ENCODE results near the gene PPP1R15B. TPM values are rescaled to one million over a fixed set of nuclear protein-coding genes. Genes with fewer than 3 reads are reported as not detected.

Gene PPP1R15B
- total RNA-seq, 1 experiment from 2014 or later: 52.5 TPM

GRCh38 chr1:204438628-204439027 is 27.0 kb upstream of the PPP1R15B start:
- no peak for TF ChIP-seq CTCF (conservative IDR thresholded peaks at IDR 0.05; ENCODE audit: low read depth, low read length)
- TF ChIP-seq EZH2 (IDR thresholded peaks at IDR 0.05; ENCODE audit: borderline replicate concordance, low read depth, low read length, poor library complexity, severe bottlenecking): no peak
- intact Hi-C loops (cut with micrococcal nuclease; ENCODE audit: unreplicated experiment): no loop called here
- H3K4me3 ChIP-seq (ENCODE audit: low read depth, low read length, poor library complexity, severe bottlenecking): no peak overlapping the region
- no peaks in the 10 kb centered on the region for H3K27me3 ChIP-seq (replicated peaks; ENCODE audit: insufficient read depth, low read depth, low read length, poor library complexity)
- H3K4me1 ChIP-seq (ENCODE audit: insufficient read depth, low read length, poor library complexity, severe bottlenecking): peaks cover 21% of the 10 kb centered on the region
- H3K36me3 ChIP-seq (ENCODE audit: insufficient read depth, low read length, poor library complexity, severe bottlenecking): peaks cover 16% of the 10 kb centered on the region
- DNase-seq (ENCODE audit: low spot score): no peak
- no peaks in the 10 kb centered on the region for H3K9me3 ChIP-seq (ENCODE audit: low read depth, low read length, poor library complexity, severe bottlenecking)
- no peak overlapping the region for H3K27ac ChIP-seq (ENCODE audit: low read depth, low read length, poor library complexity, severe bottlenecking)
- CTCF ChIA-PET: interaction anchor here (2.6 kb wide), 1 partner anchor 64 kb away, joined by 19 read pairs; no protein-coding TSS in a partner anchor
- BruUV-seq (replicated peaks): no TSS peak
- POLR2A ChIA-PET (ENCODE audit: low non-redundant PET): interaction anchor here (0.5 kb wide), 1 partner anchor 53 kb away, joined by 4 read pairs; no protein-coding TSS in a partner anchor

- H3K36me3 ChIP-seq (ENCODE audit: insufficient read depth, low read length, poor library complexity, severe bottlenecking): peaks cover 12% of the 10 kb centered on the region
- H3K9me3 ChIP-seq (ENCODE audit: low read depth, low read length, poor library complexity, severe bottlenecking): no peaks in the 10 kb centered on the region
- ChIA-PET POLR2A (ENCODE audit: low non-redundant PET) (no interaction called here), CTCF (interaction anchor here (2.6 kb wide), 1 partner anchor 65 kb away, joined by 19 read pairs; no protein-coding TSS in a partner anchor)
- H3K27ac ChIP-seq (ENCODE audit: low read depth, low read length, poor library complexity, severe bottlenecking): no peak overlapping the region
- H3K27me3 ChIP-seq (replicated peaks; ENCODE audit: insufficient read depth, low read depth, low read length, poor library complexity): no peaks in the 10 kb centered on the region
- no TSS peak for BruUV-seq (replicated peaks)
- intact Hi-C loops (cut with micrococcal nuclease; ENCODE audit: unreplicated experiment): no loop called here
- DNase-seq (ENCODE audit: low spot score): no peak
- no peak overlapping the region for H3K4me3 ChIP-seq (ENCODE audit: low read depth, low read length, poor library complexity, severe bottlenecking)
- H3K4me1 ChIP-seq (ENCODE audit: insufficient read depth, low read length, poor library complexity, severe bottlenecking): peaks cover 21% of the 10 kb centered on the region
- no peak for TF ChIP-seq CTCF (conservative IDR thresholded peaks at IDR 0.05; ENCODE audit: low read depth, low read length)
- TF ChIP-seq EZH2 (IDR thresholded peaks at IDR 0.05; ENCODE audit: borderline replicate concordance, low read depth, low read length, poor library complexity, severe bottlenecking): no peak
Measured at GRCh38 chr1:204437796-204438570, 26.4 kb upstream of the PPP1R15B start.

- DNase-seq (ENCODE audit: low spot score): no peak
- H3K36me3 ChIP-seq (ENCODE audit: insufficient read depth, low read length, poor library complexity, severe bottlenecking): peaks cover 16% of the 10 kb centered on the region
- ChIA-PET POLR2A (ENCODE audit: low non-redundant PET) (interaction anchor here (0.6 kb wide), 1 partner anchor 1338 kb away, joined by 19 read pairs; no protein-coding TSS in a partner anchor), CTCF (no interaction called here)
- no peak for TF ChIP-seq CTCF (conservative IDR thresholded peaks at IDR 0.05; ENCODE audit: low read depth, low read length)
- no peaks in the 10 kb centered on the region for H3K9me3 ChIP-seq (ENCODE audit: low read depth, low read length, poor library complexity, severe bottlenecking)
- no peaks in the 10 kb centered on the region for H3K27me3 ChIP-seq (replicated peaks; ENCODE audit: insufficient read depth, low read depth, low read length, poor library complexity)
- H3K4me3 ChIP-seq (ENCODE audit: low read depth, low read length, poor library complexity, severe bottlenecking): no peak overlapping the region
- intact Hi-C loops (cut with micrococcal nuclease; ENCODE audit: unreplicated experiment): no loop called here
- peaks cover 21% of the 10 kb centered on the region for H3K4me1 ChIP-seq (ENCODE audit: insufficient read depth, low read length, poor library complexity, severe bottlenecking)
- H3K27ac ChIP-seq (ENCODE audit: low read depth, low read length, poor library complexity, severe bottlenecking): no peak overlapping the region
- no TSS peak for BruUV-seq (replicated peaks)
Measured at GRCh38 chr1:204435872-204436271, 24.3 kb upstream of the PPP1R15B start.

Measured in A673 (cell line).